ENCODE measurements around the gene EPS8.
"Not testable (repeated sequence)": the region's sequence is repeated elsewhere in the genome, so short reads cannot be mapped to it uniquely, and the experiment has no call there.

The EPS8 gene

GRCh38 chr12:15752785-15753184 is 36.4 kb downstream of the EPS8 start:
- DNase-seq: no peak

- DNase-seq: no peak
These were observed 37.4 kb downstream of the EPS8 start for GRCh38 chr12:15751741-15752140.

- no peak for DNase-seq
These were observed 39.3 kb downstream of the EPS8 start for GRCh38 chr12:15749937-15750336.

- not testable (repeated sequence) for DNase-seq
These were observed 47.3 kb downstream of the EPS8 start for GRCh38 chr12:15741870-15742269.

- no peak for DNase-seq
These were observed 48.1 kb downstream of the EPS8 start for GRCh38 chr12:15741082-15741481.

GRCh38 chr12:15740389-15740788 is 48.8 kb downstream of the EPS8 start:
- not testable (repeated sequence) for DNase-seq

- no peak for DNase-seq
These were observed 50.7 kb downstream of the EPS8 start for GRCh38 chr12:15738438-15739015.

- no peak for DNase-seq
These were observed 53.2 kb downstream of the EPS8 start for GRCh38 chr12:15735837-15736615.

- no peak for DNase-seq
These were observed 56.1 kb downstream of the EPS8 start for GRCh38 chr12:15733136-15733535.

- no peak for DNase-seq
These were observed 56.7 kb downstream of the EPS8 start for GRCh38 chr12:15732341-15733061.

- DNase-seq: no peak
These were observed 57.2 kb downstream of the EPS8 start for GRCh38 chr12:15731940-15732339.

- DNase-seq: no peak
These were observed 60.1 kb downstream of the EPS8 start for GRCh38 chr12:15729097-15729496.

GRCh38 chr12:15728118-15728598 is 61.0 kb downstream of the EPS8 start:
- DNase-seq: no peak

GRCh38 chr12:15726878-15727150 is 62.4 kb downstream of the EPS8 start:
- no peak for DNase-seq

GRCh38 chr12:15726027-15726877 is 62.9 kb downstream of the EPS8 start:
- DNase-seq: no peak

GRCh38 chr12:15722951-15723350 is 66.2 kb downstream of the EPS8 start:
- DNase-seq: no peak

GRCh38 chr12:15721316-15722115 is 67.7 kb downstream of the EPS8 start:
- DNase-seq: no peak

GRCh38 chr12:15720295-15720694 is 68.9 kb downstream of the EPS8 start:
- no peak for DNase-seq

- DNase-seq: no peak
These were observed 70.0 kb downstream of the EPS8 start for GRCh38 chr12:15719230-15719629.

- no peak for DNase-seq
These were observed 71.1 kb downstream of the EPS8 start for GRCh38 chr12:15717940-15718567.

- DNase-seq: no peak
These were observed 72.6 kb downstream of the EPS8 start for GRCh38 chr12:15716581-15716980.

GRCh38 chr12:15714256-15714655 is 74.9 kb downstream of the EPS8 start:
- no peak for DNase-seq
